ENCODE results near the gene FCRL3.

FCRL3 gene

GRCh38 chr1:157648317-157648716 lies 52.3 kb downstream of the FCRL3 start:
- Mint-ChIP-seq H3K4me3 (no peak overlapping the region), H3K9me3 (no peaks in the 10 kb centered on the region), H3K36me3 (no peaks in the 10 kb centered on the region), H3K4me1 (peaks cover 4% of the 10 kb centered on the region), H3K27ac (no peak overlapping the region)
- DNase-seq (ENCODE audit: low spot score in 2 of 2) (no peak), ATAC-seq (no peak)

GRCh38 chr1:157646144-157646543 lies 54.4 kb downstream of the FCRL3 start:
- ATAC-seq (no peak), DNase-seq (ENCODE audit: low spot score in 2 of 2) (no peak)
- H3K27ac Mint-ChIP-seq = no peak overlapping the region
- no peak overlapping the region for H3K4me3 Mint-ChIP-seq
- no peaks in the 10 kb centered on the region for H3K9me3 Mint-ChIP-seq
- H3K36me3 Mint-ChIP-seq = no peaks in the 10 kb centered on the region
- no peaks in the 10 kb centered on the region for H3K4me1 Mint-ChIP-seq

- H3K36me3 Mint-ChIP-seq = no peaks in the 10 kb centered on the region
- no peaks in the 10 kb centered on the region for H3K4me1 Mint-ChIP-seq
- H3K4me3 Mint-ChIP-seq = no peak overlapping the region
- no peaks in the 10 kb centered on the region for H3K9me3 Mint-ChIP-seq
- DNase-seq (ENCODE audit: low spot score in 2 of 2) = no peak
- H3K27ac Mint-ChIP-seq = no peak overlapping the region
- no peak for ATAC-seq
Measured at GRCh38 chr1:157641177-157641576, 59.4 kb downstream of the FCRL3 start.

GRCh38 chr1:157639800-157640199 lies 60.8 kb downstream of the FCRL3 start:
- DNase-seq (ENCODE audit: low spot score in 2 of 2) = no peak
- H3K9me3 Mint-ChIP-seq = no peaks in the 10 kb centered on the region
- ATAC-seq = no peak
- no peaks in the 10 kb centered on the region for H3K36me3 Mint-ChIP-seq
- H3K27ac Mint-ChIP-seq = no peak overlapping the region
- H3K4me1 Mint-ChIP-seq = no peaks in the 10 kb centered on the region
- H3K4me3 Mint-ChIP-seq = no peak overlapping the region

- Mint-ChIP-seq H3K4me1 (no peaks in the 10 kb centered on the region), H3K27ac (no peak overlapping the region), H3K36me3 (no peaks in the 10 kb centered on the region), H3K4me3 (no peak overlapping the region), H3K9me3 (no peaks in the 10 kb centered on the region)
- no peak for DNase-seq (ENCODE audit: low spot score in 2 of 2)
- ATAC-seq = no peak
Measured at GRCh38 chr1:157628773-157629172, 71.8 kb downstream of the FCRL3 start.
